WTC11 (cell line): Measurements from ENCODE around the gene CA10. TPM values are rescaled to one million over a fixed set of nuclear protein-coding genes. Genes with fewer than 3 reads are reported as not detected.

Experiments used
- ATAC-seq: fragments of 200-7000 bp; cut with Tn5 transposase; 2 replicates; pipeline ENCODE4 v1.10.0; 2021; ENCODE audit warnings: mild to moderate bottlenecking, moderate library complexity
- CTCF ChIA-PET: fragments of 300-600 bp; sonication (Branson Sonifier 250); formaldehyde crosslinking; loops from one replicate; lab custom pipeline; 2021; ENCODE audit warnings: antibody characterized with exemption; lab: Charles Lee
- POLR2A ChIA-PET: fragments of 350-600 bp; sonication (Branson Sonifier 250); formaldehyde crosslinking; loops from one replicate; lab custom pipeline; 2021; ENCODE audit warnings: antibody characterized with exemption; lab: Charles Lee
- DNase-seq: peaks from one replicate; pipeline ENCODE4 v3.0.0; 2021; ENCODE audit warnings: low spot score
- H3K27ac Mint-ChIP-seq: 2 replicates; pipeline ENCODE4 v1.8.0; 2021; ENCODE audit warnings: mixed read lengths
- H3K27me3 Mint-ChIP-seq: 2 replicates; pipeline ENCODE4 v1.8.0; 2021; ENCODE audit warnings: low read depth, mild to moderate bottlenecking, moderate library complexity, mixed read lengths
- H3K36me3 Mint-ChIP-seq: 2 replicates; pipeline ENCODE4 v1.8.0; 2021; ENCODE audit warnings: mixed read lengths
- H3K4me1 Mint-ChIP-seq: 2 replicates; pipeline ENCODE4 v1.8.0; 2022; ENCODE audit warnings: mixed read lengths
- H3K4me3 Mint-ChIP-seq: 2 replicates; pipeline ENCODE4 v1.8.0; 2021; ENCODE audit warnings: mild to moderate bottlenecking, moderate library complexity, mixed read lengths
- H3K9me3 Mint-ChIP-seq: 2 replicates; pipeline ENCODE4 v1.8.0; 2021; ENCODE audit warnings: mixed read lengths
- ATF1 ChIP-seq: sonication (generic); formaldehyde crosslinking; IDR thresholded peaks from 2 replicates; pipeline ENCODE4 v1.8.1; 2023; ENCODE audit warnings: mild to moderate bottlenecking, moderate library complexity, missing genetic modification reagents
- FOXK1 ChIP-seq: sonication (generic); formaldehyde crosslinking; IDR thresholded peaks from 2 replicates; pipeline ENCODE4 v1.8.0; 2022; ENCODE audit warnings: mild to moderate bottlenecking, moderate library complexity, missing genetic modification reagents
- GABPB1 ChIP-seq: sonication (generic); formaldehyde crosslinking; IDR thresholded peaks from 2 replicates; pipeline ENCODE4 v1.8.1; 2023; ENCODE audit warnings: mild to moderate bottlenecking, missing genetic modification reagents
- NFE2L1 ChIP-seq: sonication (generic); formaldehyde crosslinking; IDR thresholded peaks from 2 replicates; pipeline ENCODE4 v1.8.1; 2023; ENCODE audit warnings: missing genetic modification reagents
- NFYB ChIP-seq: sonication (generic); formaldehyde crosslinking; conservative IDR thresholded peaks from 2 replicates; pipeline ENCODE4 v1.8.0; 2022; ENCODE audit warnings: low read depth, missing genetic modification reagents
- NR1H2 ChIP-seq: sonication (generic); formaldehyde crosslinking; IDR thresholded peaks from 2 replicates; pipeline ENCODE4 v1.9.0; 2021; ENCODE audit warnings: mild to moderate bottlenecking, moderate library complexity, missing genetic modification reagents
- PRRX2 ChIP-seq: fragments of 250-450 bp; sonication (Bioruptor Pico); IDR thresholded peaks from 2 replicates; pipeline ENCODE4 v1.8.0; 2021; ENCODE audit warnings: mild to moderate bottlenecking
- ZNF232 ChIP-seq: sonication (generic); formaldehyde crosslinking; IDR thresholded peaks from 2 replicates; pipeline ENCODE4 v1.8.0; 2022; ENCODE audit warnings: mild to moderate bottlenecking, missing genetic modification reagents
- ZNF317 ChIP-seq: sonication (generic); formaldehyde crosslinking; IDR thresholded peaks from 2 replicates; pipeline ENCODE4 v1.8.1; 2023; ENCODE audit warnings: low read depth, mild to moderate bottlenecking, moderate library complexity, missing genetic modification reagents, borderline replicate concordance
- ZNF396 ChIP-seq: fragments of 250-450 bp; sonication (Bioruptor Pico); IDR thresholded peaks from 2 replicates; pipeline ENCODE4 v1.8.0; 2021; ENCODE audit warnings: mild to moderate bottlenecking, moderate library complexity, borderline replicate concordance
- ZNF423 ChIP-seq: fragments of 250-450 bp; sonication (Bioruptor Pico); IDR thresholded peaks from 2 replicates; pipeline ENCODE4 v2.1.2; 2022; ENCODE audit warnings: mild to moderate bottlenecking, moderate library complexity
- total RNA-seq: library from RNA; stranded (reverse); gene quantifications from 3 replicates; pipeline ENCODE4 v1.2.3, GENCODE V29; 2021
- TF ChIP-seq, protein P1 (sequence below): sonication (generic); formaldehyde crosslinking; IDR thresholded peaks from 2 replicates; pipeline ENCODE4 v1.8.1; 2022; ENCODE audit warnings: missing genetic modification reagents, borderline replicate concordance
- TF ChIP-seq, protein P2 (sequence below): sonication (generic); formaldehyde crosslinking; IDR thresholded peaks from 2 replicates; pipeline ENCODE4 v1.8.1; 2022; ENCODE audit warnings: mild to moderate bottlenecking, moderate library complexity, missing genetic modification reagents
- TF ChIP-seq, protein P3 (sequence below): sonication (generic); formaldehyde crosslinking; IDR thresholded peaks from 2 replicates; pipeline ENCODE4 v1.8.0; 2023; ENCODE audit warnings: missing genetic modification reagents
- TF ChIP-seq, protein P4 (sequence below): fragments of 250-450 bp; sonication (Bioruptor Pico); IDR thresholded peaks from 2 replicates; pipeline ENCODE4 v1.9.0; 2021; ENCODE audit warnings: mild to moderate bottlenecking, borderline replicate concordance
- TF ChIP-seq, protein P5 (sequence below): fragments of 250-450 bp; sonication (Bioruptor Pico); IDR thresholded peaks from 2 replicates; pipeline ENCODE4 v1.9.0; 2021; ENCODE audit warnings: mild to moderate bottlenecking
- TF ChIP-seq, protein P6 (sequence below): sonication (generic); formaldehyde crosslinking; IDR thresholded peaks from 2 replicates; pipeline ENCODE4 v1.8.0; 2022; ENCODE audit warnings: missing genetic modification reagents
- TF ChIP-seq, protein P7 (sequence below): fragments of 250-450 bp; sonication (Bioruptor Pico); IDR thresholded peaks from 2 replicates; pipeline ENCODE4 v1.9.0; 2021; ENCODE audit warnings: mild to moderate bottlenecking

CA10 gene
- total RNA-seq, 1 experiment from 2014 or later = 0.90 TPM

DNA sequence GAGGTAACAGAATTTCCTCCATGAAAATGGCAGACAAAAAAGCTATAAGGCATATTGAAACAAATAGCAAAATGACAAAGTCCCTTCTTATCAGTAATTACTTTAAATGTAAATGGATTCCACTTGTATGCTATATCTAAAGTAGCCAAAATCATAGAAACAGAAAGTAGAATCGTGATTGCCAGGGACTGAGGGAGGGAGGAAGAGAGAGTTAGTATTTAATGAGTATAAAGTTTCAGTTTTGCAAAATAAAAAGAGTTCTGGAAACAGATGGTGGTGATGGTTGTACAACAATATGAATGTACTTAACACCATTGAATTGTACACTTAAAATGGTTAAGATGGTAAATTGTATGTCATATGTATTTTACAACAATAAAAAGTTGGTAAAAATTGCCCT, 407.4 kb downstream of the CA10 start (continued):
- TF ChIP-seq, protein P1, sequence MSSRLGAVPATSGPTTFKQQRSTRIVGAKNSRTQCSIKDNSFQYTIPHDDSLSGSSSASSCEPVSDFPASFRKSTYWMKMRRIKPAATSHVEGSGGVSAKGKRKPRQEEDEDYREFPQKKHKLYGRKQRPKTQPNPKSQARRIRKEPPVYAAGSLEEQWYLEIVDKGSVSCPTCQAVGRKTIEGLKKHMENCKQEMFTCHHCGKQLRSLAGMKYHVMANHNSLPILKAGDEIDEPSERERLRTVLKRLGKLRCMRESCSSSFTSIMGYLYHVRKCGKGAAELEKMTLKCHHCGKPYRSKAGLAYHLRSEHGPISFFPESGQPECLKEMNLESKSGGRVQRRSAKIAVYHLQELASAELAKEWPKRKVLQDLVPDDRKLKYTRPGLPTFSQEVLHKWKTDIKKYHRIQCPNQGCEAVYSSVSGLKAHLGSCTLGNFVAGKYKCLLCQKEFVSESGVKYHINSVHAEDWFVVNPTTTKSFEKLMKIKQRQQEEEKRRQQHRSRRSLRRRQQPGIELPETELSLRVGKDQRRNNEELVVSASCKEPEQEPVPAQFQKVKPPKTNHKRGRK = no peak
- TF ChIP-seq NFYB (CRISPR knock-in tag) = no peak
- TF ChIP-seq, protein P2, sequence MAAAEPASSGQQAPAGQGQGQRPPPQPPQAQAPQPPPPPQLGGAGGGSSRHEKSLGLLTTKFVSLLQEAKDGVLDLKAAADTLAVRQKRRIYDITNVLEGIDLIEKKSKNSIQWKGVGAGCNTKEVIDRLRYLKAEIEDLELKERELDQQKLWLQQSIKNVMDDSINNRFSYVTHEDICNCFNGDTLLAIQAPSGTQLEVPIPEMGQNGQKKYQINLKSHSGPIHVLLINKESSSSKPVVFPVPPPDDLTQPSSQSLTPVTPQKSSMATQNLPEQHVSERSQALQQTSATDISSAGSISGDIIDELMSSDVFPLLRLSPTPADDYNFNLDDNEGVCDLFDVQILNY (CRISPR knock-in tag) = no peak
- no peak for TF ChIP-seq GABPB1 (CRISPR knock-in tag)
- TF ChIP-seq PRRX2 = no peak

DNA sequence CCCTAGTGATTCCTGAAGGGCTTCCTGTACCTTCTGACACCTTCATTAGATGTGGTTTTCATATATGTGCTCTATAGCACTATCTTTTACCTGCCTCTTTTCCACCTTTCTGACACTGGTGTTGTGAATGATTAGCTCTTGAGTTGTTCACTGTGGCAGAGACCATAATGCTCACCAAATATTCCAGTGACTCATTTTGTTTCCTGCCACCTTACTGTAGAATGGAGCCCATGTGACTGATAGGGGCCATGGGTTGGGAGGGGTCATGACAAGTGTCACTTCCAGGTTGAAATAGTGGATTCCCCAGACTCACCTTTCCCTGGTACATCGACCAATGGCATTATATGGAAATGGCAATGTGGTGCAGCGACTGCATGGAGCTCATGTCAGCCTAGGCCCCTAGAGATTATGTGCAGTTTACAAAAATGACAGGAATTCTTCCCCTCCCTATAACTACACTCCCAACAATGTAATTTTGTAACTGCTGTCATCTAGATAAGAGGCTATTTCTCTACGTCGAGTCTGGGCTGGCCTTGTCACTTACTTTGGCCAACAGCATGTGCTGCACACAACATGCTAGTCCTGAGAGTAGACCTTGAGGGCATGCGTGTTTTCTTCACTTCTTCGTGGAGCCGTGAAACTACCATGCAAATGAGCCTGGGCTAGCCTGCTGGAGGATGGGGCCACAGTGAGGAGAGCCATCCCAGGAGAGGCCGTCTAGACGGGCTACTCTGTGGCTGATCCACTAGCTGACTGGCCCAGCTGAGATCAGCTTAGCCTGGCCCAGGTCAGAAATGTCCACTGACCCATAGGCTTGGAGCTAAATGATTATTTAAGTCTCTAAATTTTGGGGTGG, 409.5 kb downstream of the CA10 start:
- Mint-ChIP-seq H3K27me3 (no peaks in the 10 kb centered on the region), H3K36me3 (no peaks in the 10 kb centered on the region), H3K4me3 (no peak overlapping the region), H3K27ac (no peak overlapping the region), H3K9me3 (peaks cover 47% of the 10 kb centered on the region), H3K4me1 (peaks cover 18% of the 10 kb centered on the region)
- DNase-seq (no peak), ATAC-seq (no peak)
- POLR2A ChIA-PET = no interaction called here
- CTCF ChIA-PET = no interaction called here
- TF ChIP-seq, protein P3, sequence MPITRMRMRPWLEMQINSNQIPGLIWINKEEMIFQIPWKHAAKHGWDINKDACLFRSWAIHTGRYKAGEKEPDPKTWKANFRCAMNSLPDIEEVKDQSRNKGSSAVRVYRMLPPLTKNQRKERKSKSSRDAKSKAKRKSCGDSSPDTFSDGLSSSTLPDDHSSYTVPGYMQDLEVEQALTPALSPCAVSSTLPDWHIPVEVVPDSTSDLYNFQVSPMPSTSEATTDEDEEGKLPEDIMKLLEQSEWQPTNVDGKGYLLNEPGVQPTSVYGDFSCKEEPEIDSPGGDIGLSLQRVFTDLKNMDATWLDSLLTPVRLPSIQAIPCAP = no peak
- TF ChIP-seq ZNF396 = no peak
- no peak for TF ChIP-seq ZNF232
- no peak for TF ChIP-seq NFE2L1 (CRISPR knock-in tag)
- no peak for TF ChIP-seq ZNF423 (CRISPR knock-in tag)
- TF ChIP-seq FOXK1 (CRISPR knock-in tag) = no peak

DNA sequence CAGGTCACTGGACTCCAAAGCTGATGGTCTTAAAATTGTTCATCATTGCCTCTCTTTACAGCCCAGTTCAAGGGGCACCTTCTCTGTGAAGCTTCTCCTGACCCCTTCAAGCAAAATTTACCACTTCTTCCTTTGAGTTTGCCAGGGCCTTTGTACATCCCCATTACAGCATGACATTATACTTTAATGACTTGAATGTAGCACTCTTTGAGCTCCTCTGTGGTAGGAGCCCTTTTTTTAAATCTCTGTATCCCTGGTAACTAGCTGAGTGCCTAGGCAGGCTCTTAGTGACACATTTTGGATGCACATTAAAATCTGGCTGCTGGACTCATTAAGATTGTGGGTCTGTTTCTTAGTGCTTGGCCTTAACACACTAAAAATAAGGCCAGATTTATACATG, 412.1 kb downstream of the CA10 start:
- DNase-seq (no peak), ATAC-seq (no peak)
- Mint-ChIP-seq H3K36me3 (no peaks in the 10 kb centered on the region), H3K27me3 (no peaks in the 10 kb centered on the region), H3K4me3 (no peak overlapping the region), H3K27ac (no peak overlapping the region), H3K4me1 (peaks cover 18% of the 10 kb centered on the region), H3K9me3 (peaks cover 45% of the 10 kb centered on the region)
- POLR2A ChIA-PET = no interaction called here
- CTCF ChIA-PET = interaction anchor here (1.0 to 1.7 kb wide), 3 partner anchors 18 to 285 kb away, joined by 3 to 7 read pairs (median 4); no protein-coding TSS in a partner anchor
- TF ChIP-seq, protein P4, sequence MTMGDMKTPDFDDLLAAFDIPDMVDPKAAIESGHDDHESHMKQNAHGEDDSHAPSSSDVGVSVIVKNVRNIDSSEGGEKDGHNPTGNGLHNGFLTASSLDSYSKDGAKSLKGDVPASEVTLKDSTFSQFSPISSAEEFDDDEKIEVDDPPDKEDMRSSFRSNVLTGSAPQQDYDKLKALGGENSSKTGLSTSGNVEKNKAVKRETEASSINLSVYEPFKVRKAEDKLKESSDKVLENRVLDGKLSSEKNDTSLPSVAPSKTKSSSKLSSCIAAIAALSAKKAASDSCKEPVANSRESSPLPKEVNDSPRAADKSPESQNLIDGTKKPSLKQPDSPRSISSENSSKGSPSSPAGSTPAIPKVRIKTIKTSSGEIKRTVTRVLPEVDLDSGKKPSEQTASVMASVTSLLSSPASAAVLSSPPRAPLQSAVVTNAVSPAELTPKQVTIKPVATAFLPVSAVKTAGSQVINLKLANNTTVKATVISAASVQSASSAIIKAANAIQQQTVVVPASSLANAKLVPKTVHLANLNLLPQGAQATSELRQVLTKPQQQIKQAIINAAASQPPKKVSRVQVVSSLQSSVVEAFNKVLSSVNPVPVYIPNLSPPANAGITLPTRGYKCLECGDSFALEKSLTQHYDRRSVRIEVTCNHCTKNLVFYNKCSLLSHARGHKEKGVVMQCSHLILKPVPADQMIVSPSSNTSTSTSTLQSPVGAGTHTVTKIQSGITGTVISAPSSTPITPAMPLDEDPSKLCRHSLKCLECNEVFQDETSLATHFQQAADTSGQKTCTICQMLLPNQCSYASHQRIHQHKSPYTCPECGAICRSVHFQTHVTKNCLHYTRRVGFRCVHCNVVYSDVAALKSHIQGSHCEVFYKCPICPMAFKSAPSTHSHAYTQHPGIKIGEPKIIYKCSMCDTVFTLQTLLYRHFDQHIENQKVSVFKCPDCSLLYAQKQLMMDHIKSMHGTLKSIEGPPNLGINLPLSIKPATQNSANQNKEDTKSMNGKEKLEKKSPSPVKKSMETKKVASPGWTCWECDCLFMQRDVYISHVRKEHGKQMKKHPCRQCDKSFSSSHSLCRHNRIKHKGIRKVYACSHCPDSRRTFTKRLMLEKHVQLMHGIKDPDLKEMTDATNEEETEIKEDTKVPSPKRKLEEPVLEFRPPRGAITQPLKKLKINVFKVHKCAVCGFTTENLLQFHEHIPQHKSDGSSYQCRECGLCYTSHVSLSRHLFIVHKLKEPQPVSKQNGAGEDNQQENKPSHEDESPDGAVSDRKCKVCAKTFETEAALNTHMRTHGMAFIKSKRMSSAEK (CRISPR knock-in tag) = no peak
- TF ChIP-seq NR1H2 = no peak
- TF ChIP-seq, protein P5, sequence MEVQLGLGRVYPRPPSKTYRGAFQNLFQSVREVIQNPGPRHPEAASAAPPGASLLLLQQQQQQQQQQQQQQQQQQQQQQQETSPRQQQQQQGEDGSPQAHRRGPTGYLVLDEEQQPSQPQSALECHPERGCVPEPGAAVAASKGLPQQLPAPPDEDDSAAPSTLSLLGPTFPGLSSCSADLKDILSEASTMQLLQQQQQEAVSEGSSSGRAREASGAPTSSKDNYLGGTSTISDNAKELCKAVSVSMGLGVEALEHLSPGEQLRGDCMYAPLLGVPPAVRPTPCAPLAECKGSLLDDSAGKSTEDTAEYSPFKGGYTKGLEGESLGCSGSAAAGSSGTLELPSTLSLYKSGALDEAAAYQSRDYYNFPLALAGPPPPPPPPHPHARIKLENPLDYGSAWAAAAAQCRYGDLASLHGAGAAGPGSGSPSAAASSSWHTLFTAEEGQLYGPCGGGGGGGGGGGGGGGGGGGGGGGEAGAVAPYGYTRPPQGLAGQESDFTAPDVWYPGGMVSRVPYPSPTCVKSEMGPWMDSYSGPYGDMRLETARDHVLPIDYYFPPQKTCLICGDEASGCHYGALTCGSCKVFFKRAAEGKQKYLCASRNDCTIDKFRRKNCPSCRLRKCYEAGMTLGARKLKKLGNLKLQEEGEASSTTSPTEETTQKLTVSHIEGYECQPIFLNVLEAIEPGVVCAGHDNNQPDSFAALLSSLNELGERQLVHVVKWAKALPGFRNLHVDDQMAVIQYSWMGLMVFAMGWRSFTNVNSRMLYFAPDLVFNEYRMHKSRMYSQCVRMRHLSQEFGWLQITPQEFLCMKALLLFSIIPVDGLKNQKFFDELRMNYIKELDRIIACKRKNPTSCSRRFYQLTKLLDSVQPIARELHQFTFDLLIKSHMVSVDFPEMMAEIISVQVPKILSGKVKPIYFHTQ (CRISPR knock-in tag) = no peak
- TF ChIP-seq ZNF317 = no peak
- TF ChIP-seq, protein P6, sequence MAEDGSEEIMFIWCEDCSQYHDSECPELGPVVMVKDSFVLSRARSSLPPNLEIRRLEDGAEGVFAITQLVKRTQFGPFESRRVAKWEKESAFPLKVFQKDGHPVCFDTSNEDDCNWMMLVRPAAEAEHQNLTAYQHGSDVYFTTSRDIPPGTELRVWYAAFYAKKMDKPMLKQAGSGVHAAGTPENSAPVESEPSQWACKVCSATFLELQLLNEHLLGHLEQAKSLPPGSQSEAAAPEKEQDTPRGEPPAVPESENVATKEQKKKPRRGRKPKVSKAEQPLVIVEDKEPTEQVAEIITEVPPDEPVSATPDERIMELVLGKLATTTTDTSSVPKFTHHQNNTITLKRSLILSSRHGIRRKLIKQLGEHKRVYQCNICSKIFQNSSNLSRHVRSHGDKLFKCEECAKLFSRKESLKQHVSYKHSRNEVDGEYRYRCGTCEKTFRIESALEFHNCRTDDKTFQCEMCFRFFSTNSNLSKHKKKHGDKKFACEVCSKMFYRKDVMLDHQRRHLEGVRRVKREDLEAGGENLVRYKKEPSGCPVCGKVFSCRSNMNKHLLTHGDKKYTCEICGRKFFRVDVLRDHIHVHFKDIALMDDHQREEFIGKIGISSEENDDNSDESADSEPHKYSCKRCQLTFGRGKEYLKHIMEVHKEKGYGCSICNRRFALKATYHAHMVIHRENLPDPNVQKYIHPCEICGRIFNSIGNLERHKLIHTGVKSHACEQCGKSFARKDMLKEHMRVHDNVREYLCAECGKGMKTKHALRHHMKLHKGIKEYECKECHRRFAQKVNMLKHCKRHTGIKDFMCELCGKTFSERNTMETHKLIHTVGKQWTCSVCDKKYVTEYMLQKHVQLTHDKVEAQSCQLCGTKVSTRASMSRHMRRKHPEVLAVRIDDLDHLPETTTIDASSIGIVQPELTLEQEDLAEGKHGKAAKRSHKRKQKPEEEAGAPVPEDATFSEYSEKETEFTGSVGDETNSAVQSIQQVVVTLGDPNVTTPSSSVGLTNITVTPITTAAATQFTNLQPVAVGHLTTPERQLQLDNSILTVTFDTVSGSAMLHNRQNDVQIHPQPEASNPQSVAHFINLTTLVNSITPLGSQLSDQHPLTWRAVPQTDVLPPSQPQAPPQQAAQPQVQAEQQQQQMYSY = no peak
- TF ChIP-seq, protein P7, sequence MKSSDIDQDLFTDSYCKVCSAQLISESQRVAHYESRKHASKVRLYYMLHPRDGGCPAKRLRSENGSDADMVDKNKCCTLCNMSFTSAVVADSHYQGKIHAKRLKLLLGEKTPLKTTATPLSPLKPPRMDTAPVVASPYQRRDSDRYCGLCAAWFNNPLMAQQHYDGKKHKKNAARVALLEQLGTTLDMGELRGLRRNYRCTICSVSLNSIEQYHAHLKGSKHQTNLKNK (CRISPR knock-in tag) = no peak
- no peak for TF ChIP-seq ATF1 (CRISPR knock-in tag)
